H54 (cell line): ENCODE data around the gene SYTL1.

Experiments
- DNase-seq: peaks from one replicate; pipeline ENCODE4 v3.0.0; 2011; ENCODE audit warnings: low spot score, mixed read lengths; ENCODE audit not compliant: insufficient read length
- FAIRE-seq: peaks from 3 replicates; lab custom pipeline; 2011; peaks lifted over from hg19 to GRCh38; lab: Jason Lieb, UNC
- POLR2A ChIP-seq: IDR thresholded peaks from 2 replicates; pipeline ENCODE4 v1.6.1; 2011; ENCODE audit warnings: low read depth, mild to moderate bottlenecking, low read length

SYTL1 gene

GRCh38 chr1:27399251-27400025, 57.6 kb downstream of the SYTL1 start:
- no peak for TF ChIP-seq POLR2A
- no peak for DNase-seq
- FAIRE-seq: no peak

- TF ChIP-seq POLR2A: no peak
- no peak for DNase-seq
- no peak for FAIRE-seq
Measured at GRCh38 chr1:27400082-27400962, 58.5 kb downstream of the SYTL1 start.

- no peak for TF ChIP-seq POLR2A
- DNase-seq (no peak), FAIRE-seq (no peak)
Measured at GRCh38 chr1:27400963-27401341, 59.1 kb downstream of the SYTL1 start.

DNA sequence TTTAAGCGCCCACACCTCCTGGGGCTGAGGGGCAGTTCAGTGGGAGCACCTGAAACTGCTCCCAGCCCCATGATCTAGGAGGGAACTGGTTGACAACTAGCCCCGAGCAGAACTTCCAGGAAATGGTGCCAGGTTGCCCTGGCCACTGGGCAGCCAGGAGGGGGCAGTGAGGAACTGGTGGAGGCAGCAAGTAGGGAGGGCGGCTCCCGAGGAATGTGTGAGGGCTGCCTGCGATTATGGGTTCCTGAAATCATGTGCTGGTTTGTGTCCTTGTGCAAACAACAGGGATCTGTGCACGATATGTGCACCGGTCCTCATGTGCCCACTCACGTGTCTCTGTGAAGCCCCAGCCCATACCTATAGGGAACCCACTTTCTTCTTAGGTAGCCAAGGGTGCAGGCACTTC, 60.5 kb downstream of the SYTL1 start:
- FAIRE-seq: no peak
- TF ChIP-seq POLR2A: no peak
- DNase-seq: no peak

- DNase-seq: no peak
- TF ChIP-seq POLR2A: no peak
- no peak for FAIRE-seq
Measured at GRCh38 chr1:27403065-27403726, 61.4 kb downstream of the SYTL1 start.
